ENCODE measurements around the gene RPS21.

The RPS21 gene
- 243 to 383 (median 310) reads per million in 4 donors for total RNA-seq

GRCh38 chr20:62386383-62387218, at the start of gene RPS21:
Gene RPS21 (plus strand): TSS chr20:62387103. CDS start chr20:62387339, 236 bp downstream.
- peak; percentile 87 to 94 (median 91) for DNase-seq

- DNase-seq: no peak
These were observed 49.2 kb upstream of the RPS21 start for GRCh38 chr20:62337558-62338293.

- DNase-seq: no peak
These were observed 48.6 kb upstream of the RPS21 start for GRCh38 chr20:62338294-62338620.

- no peak for DNase-seq
These were observed 47.2 kb upstream of the RPS21 start for GRCh38 chr20:62339647-62340062.

- no peak for DNase-seq
These were observed 44.0 kb upstream of the RPS21 start for GRCh38 chr20:62342910-62343309.

- no peak for DNase-seq
These were observed 42.8 kb upstream of the RPS21 start for GRCh38 chr20:62344092-62344491.

GRCh38 chr20:62344782-62345181, 42.1 kb upstream of the RPS21 start:
- DNase-seq: no peak

GRCh38 chr20:62345681-62346370, 41.1 kb upstream of the RPS21 start:
- no peak for DNase-seq

GRCh38 chr20:62346398-62347150, 40.3 kb upstream of the RPS21 start:
- DNase-seq: no peak

GRCh38 chr20:62347151-62347404, 39.8 kb upstream of the RPS21 start:
- DNase-seq: no peak

GRCh38 chr20:62347445-62347844, 39.5 kb upstream of the RPS21 start:
- DNase-seq: no peak

GRCh38 chr20:62348604-62349003, 38.3 kb upstream of the RPS21 start:
- no peak for DNase-seq

GRCh38 chr20:62349556-62350097, 37.3 kb upstream of the RPS21 start:
- DNase-seq: no peak

GRCh38 chr20:62350098-62350628, 36.7 kb upstream of the RPS21 start:
- DNase-seq: no peak

GRCh38 chr20:62350629-62351422, 36.1 kb upstream of the RPS21 start:
- no peak for DNase-seq

GRCh38 chr20:62351469-62352401, 35.2 kb upstream of the RPS21 start:
- no peak for DNase-seq

GRCh38 chr20:62352402-62353288, 34.3 kb upstream of the RPS21 start:
- DNase-seq: no peak

- no peak for DNase-seq
These were observed 33.4 kb upstream of the RPS21 start for GRCh38 chr20:62353289-62354030.
